ENCODE measurements around the gene ATG10. TPM values are rescaled to one million over a fixed set of nuclear protein-coding genes. Genes with fewer than 3 reads are reported as not detected.

Gene ATG10
- total and polyA plus RNA-seq, 2 donors (not counting 1 experiment from before 2014, with no cell fraction given): 1.6 to 11.6 TPM

GRCh38 chr5:81965524-81965923 is 6.3 kb upstream of the ATG10 start:
- Histone ChIP-seq H2AFZ (ENCODE audit: insufficient read depth, low read depth, low read length, poor library complexity, severe bottlenecking) (no peak overlapping the region), H3K4me1 (ENCODE audit: control insufficient read depth in 2 of 2, insufficient read depth in 2 of 2, low read length in 2 of 2) (no peaks in the 10 kb centered on the region), H3K36me3 (replicated peaks in 1 of 2; ENCODE audit: control extremely low read depth in 1 of 2, control insufficient read depth in 1 of 2, extremely low read depth in 1 of 2, insufficient read depth in 2 of 2, low read length in 1 of 2) (no peaks in the 10 kb centered on the region), H3K27ac (ENCODE audit: low read length in 2 of 2) (no peak overlapping the region), H3K4me2 (replicated peaks; ENCODE audit: low read depth, low read length, poor library complexity, severe bottlenecking) (no peak overlapping the region), H3K79me2 (ENCODE audit: control insufficient read depth, insufficient read depth, low read length) (no peaks in the 10 kb centered on the region), H3K27me3 (replicated peaks in 1 of 4; ENCODE audit: control extremely low read depth in 1 of 4, control insufficient read depth in 3 of 4, insufficient read depth in 4 of 4, low read length in 3 of 4) (no peaks in the 10 kb centered on the region), H3K4me3 (ENCODE audit: control extremely low read depth in 1 of 5, extremely low read depth in 1 of 5, insufficient read depth in 1 of 5, low read depth in 2 of 5, low read length in 4 of 5) (no peak overlapping the region), H4K20me1 (ENCODE audit: control insufficient read depth, insufficient read depth, low read length, poor library complexity, severe bottlenecking) (no peaks in the 10 kb centered on the region), H3K9me3 (ENCODE audit: control extremely low read depth in 1 of 3, control insufficient read depth in 2 of 3, insufficient read depth in 1 of 3, low read length in 2 of 3) (no peaks in the 10 kb centered on the region), H3K9ac (ENCODE audit: low read length) (no peak overlapping the region)
- intact Hi-C loops (cut with micrococcal nuclease): no loop called here
- H3K4me1 Mint-ChIP-seq: no peaks in the 10 kb centered on the region
- H3K27ac Mint-ChIP-seq: no peak overlapping the region
- no peaks in the 10 kb centered on the region for H3K9me3 Mint-ChIP-seq (ENCODE audit: insufficient read depth)
- peaks cover 7% of the 10 kb centered on the region for H3K27me3 Mint-ChIP-seq
- H3K4me3 Mint-ChIP-seq: no peak overlapping the region
- POLR2A ChIA-PET: no interaction called here
- ATAC-seq (ENCODE audit: low read depth): no peak
- no CpG with 5 or more reads among the region's 1 CpG for WGBS (ENCODE audit: insufficient coverage)
- DNase-seq: no peak
- TF ChIP-seq EZH2 (IDR thresholded peaks at IDR 0.05; ENCODE audit: borderline replicate concordance, insufficient read depth, low read depth, low read length, poor library complexity, severe bottlenecking) (no peak), CTCF (IDR thresholded peaks at IDR 0.05) (no peak)
- CTCF ChIA-PET: no interaction called here

- Histone ChIP-seq H3K36me3 (replicated peaks in 1 of 2; ENCODE audit: control extremely low read depth in 1 of 2, control insufficient read depth in 1 of 2, extremely low read depth in 1 of 2, insufficient read depth in 2 of 2, low read length in 1 of 2) (no peaks in the 10 kb centered on the region), H3K79me2 (ENCODE audit: control insufficient read depth, insufficient read depth, low read length) (no peaks in the 10 kb centered on the region), H4K20me1 (ENCODE audit: control insufficient read depth, insufficient read depth, low read length, poor library complexity, severe bottlenecking) (no peaks in the 10 kb centered on the region), H3K4me2 (replicated peaks; ENCODE audit: low read depth, low read length, poor library complexity, severe bottlenecking) (no peak overlapping the region), H3K27ac (ENCODE audit: low read length in 2 of 2) (no peak overlapping the region), H3K9me3 (ENCODE audit: control extremely low read depth in 1 of 3, control insufficient read depth in 2 of 3, insufficient read depth in 1 of 3, low read length in 2 of 3) (no peaks in the 10 kb centered on the region), H3K4me3 (ENCODE audit: control extremely low read depth in 1 of 5, extremely low read depth in 1 of 5, insufficient read depth in 1 of 5, low read depth in 2 of 5, low read length in 4 of 5) (no peak overlapping the region), H2AFZ (ENCODE audit: insufficient read depth, low read depth, low read length, poor library complexity, severe bottlenecking) (no peak overlapping the region), H3K27me3 (replicated peaks in 1 of 4; ENCODE audit: control extremely low read depth in 1 of 4, control insufficient read depth in 3 of 4, insufficient read depth in 4 of 4, low read length in 3 of 4) (no peaks in the 10 kb centered on the region), H3K4me1 (ENCODE audit: control insufficient read depth in 2 of 2, insufficient read depth in 2 of 2, low read length in 2 of 2) (peaks cover 4 to 7% of the 10 kb centered on the region in 2 donors), H3K9ac (ENCODE audit: low read length) (no peak overlapping the region)
- TF ChIP-seq EZH2 (IDR thresholded peaks at IDR 0.05; ENCODE audit: borderline replicate concordance, insufficient read depth, low read depth, low read length, poor library complexity, severe bottlenecking) (no peak), CTCF (IDR thresholded peaks at IDR 0.05) (no peak)
- Mint-ChIP-seq H3K9me3 (ENCODE audit: insufficient read depth) (no peaks in the 10 kb centered on the region), H3K27ac (no peak overlapping the region), H3K27me3 (no peaks in the 10 kb centered on the region), H3K4me3 (no peak overlapping the region), H3K4me1 (peaks cover 10% of the 10 kb centered on the region)
- CTCF ChIA-PET: interaction anchor here (1.4 kb wide), 1 partner anchor 462 kb away, joined by 3 read pairs; no protein-coding TSS in a partner anchor
- intact Hi-C loops (cut with micrococcal nuclease): no loop called here
- POLR2A ChIA-PET: no interaction called here
- no peak for ATAC-seq (ENCODE audit: low read depth)
- WGBS (ENCODE audit: insufficient coverage): 100% methylated on average over 1 of the region's 3 CpGs
- DNase-seq: no peak
Observed at GRCh38 chr5:81969226-81969625, 2.6 kb upstream of the ATG10 start.
